Activated T-helper 2 cell treated with anti-CD3 and anti-CD28 coated beads, Interferon-gamma antibody, Interleukin-2, Interleukin-4, amounts not matched to agents 10 μg/mL and 5 μg/mL and 100 μg/mL, durations not matched to agents 14 hours and 24 hours and 36 hours (primary cell): ENCODE results near the gene PTGES3. TPM values are rescaled to one million over a fixed set of nuclear protein-coding genes. Genes with fewer than 3 reads are reported as not detected.

Experiments used
- DNase-seq: peaks from one replicate; pipeline ENCODE4 v3.0.0; 2021; ENCODE audit warnings: low spot score
- H3K27ac Mint-ChIP-seq: one replicate; pipeline ENCODE4 v1.8.0; 2021; ENCODE audit warnings: mixed read lengths
- H3K27me3 Mint-ChIP-seq: one replicate; pipeline ENCODE4 v1.8.0; 2021; ENCODE audit warnings: low read depth, mixed read lengths
- H3K36me3 Mint-ChIP-seq: one replicate; pipeline ENCODE4 v1.8.0; 2021; ENCODE audit warnings: low read depth, mixed read lengths
- H3K4me1 Mint-ChIP-seq: one replicate; pipeline ENCODE4 v1.8.0; 2021; ENCODE audit warnings: low read depth, mixed read lengths
- H3K4me3 Mint-ChIP-seq: one replicate; pipeline ENCODE4 v1.8.0; 2021; ENCODE audit warnings: low read depth, mild to moderate bottlenecking, moderate library complexity, mixed read lengths
- H3K9me3 Mint-ChIP-seq: one replicate; pipeline ENCODE4 v1.8.0; 2021; ENCODE audit warnings: mixed read lengths
- intact Hi-C: fragments of 100-400 bp; cut with micrococcal nuclease; formaldehyde crosslinking; loops from one replicate; pipeline ENCODE4 v1.15.1; 2023
- total RNA-seq: library from RNA; stranded (reverse); gene quantifications from 2 replicates; pipeline ENCODE4 v1.2.3, GENCODE V29; 2022

Gene PTGES3
- total RNA-seq, 1 donor from 2014 or later = 293 TPM

DNA sequence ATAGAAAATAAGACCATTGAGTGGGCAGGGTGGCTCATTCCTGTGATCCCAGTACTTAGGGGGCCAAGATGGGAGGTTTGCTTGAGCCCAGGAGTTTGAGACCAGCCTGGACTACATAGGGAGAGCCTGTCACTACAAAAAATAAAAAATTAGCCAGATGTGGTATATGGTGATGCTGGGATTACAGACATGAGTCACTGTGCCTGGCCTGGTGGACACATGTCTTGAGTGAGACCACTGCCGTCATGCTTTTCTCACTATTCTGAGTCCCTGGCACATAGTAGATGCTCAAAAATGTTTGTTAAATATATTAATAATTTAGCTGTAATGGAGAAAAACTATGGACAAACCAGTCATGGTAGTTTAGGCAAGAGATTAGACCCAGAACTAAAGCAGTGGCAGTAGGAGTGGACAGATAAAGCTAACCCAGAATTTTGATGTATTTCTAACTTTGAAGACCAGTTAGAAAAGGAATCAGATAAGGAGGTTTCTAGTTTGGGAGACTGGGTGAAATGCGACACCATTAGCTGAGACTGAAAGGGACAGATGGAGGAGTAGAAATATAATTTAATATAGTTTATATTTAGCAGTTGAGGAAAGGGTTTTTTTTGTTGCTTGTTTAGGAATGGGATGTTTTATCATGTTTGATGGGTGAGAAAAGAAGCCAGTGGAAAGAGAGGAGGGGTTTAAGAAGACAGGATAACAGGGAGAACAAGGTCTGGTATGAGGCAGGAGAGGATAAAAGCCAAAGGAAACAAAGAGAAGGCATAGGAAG is 7.4 kb upstream of the PTGES3 start:
- intact Hi-C loops = no loop called here
- no peaks in the 10 kb centered on the region for H3K4me1 Mint-ChIP-seq
- no peak for DNase-seq
- no peaks in the 10 kb centered on the region for H3K36me3 Mint-ChIP-seq
- H3K27me3 Mint-ChIP-seq = peaks cover 2% of the 10 kb centered on the region
- no peak overlapping the region for H3K27ac Mint-ChIP-seq
- no peak overlapping the region for H3K4me3 Mint-ChIP-seq
- no peaks in the 10 kb centered on the region for H3K9me3 Mint-ChIP-seq

DNA sequence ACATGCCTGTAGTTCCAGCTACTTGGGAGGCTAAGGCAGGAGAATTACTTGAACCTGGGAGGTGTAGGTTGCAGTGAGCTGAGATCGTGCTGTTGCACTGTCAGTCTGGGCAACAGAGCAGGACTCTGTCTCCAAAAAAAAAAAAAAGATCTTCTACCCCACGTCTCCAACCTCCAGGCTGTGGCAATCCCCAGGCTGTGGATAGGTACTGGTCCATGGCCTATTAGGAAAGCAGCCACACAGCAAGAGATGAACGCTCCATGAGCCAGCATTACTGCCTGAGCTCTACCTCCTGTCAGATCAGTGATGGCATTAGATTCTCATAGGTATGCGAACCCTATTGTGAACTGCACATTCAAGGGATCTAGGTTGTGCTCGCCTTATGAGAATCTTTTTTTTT is 6.1 kb upstream of the PTGES3 start:
- H3K27ac Mint-ChIP-seq = no peak overlapping the region
- no peak overlapping the region for H3K4me3 Mint-ChIP-seq
- no peaks in the 10 kb centered on the region for H3K4me1 Mint-ChIP-seq
- H3K36me3 Mint-ChIP-seq = no peaks in the 10 kb centered on the region
- H3K27me3 Mint-ChIP-seq = peaks cover 2% of the 10 kb centered on the region
- intact Hi-C loops = no loop called here
- no peaks in the 10 kb centered on the region for H3K9me3 Mint-ChIP-seq
- no peak for DNase-seq

DNA sequence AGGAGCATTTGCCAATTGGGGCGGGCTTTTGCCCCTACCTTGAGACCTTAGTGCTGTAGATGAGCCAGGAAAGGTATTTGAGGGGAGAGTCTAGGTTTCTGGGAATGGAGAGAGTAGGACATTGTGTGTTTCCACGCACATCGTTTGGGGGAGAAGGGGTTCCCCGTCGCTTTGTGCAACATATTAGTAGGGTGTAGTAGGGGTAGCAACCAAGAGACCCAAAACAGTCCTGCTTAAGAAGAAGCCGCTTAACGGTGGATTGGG is 694 bp upstream of the PTGES3 start:
- H3K4me1 Mint-ChIP-seq = peaks cover 20% of the 10 kb centered on the region

DNA sequence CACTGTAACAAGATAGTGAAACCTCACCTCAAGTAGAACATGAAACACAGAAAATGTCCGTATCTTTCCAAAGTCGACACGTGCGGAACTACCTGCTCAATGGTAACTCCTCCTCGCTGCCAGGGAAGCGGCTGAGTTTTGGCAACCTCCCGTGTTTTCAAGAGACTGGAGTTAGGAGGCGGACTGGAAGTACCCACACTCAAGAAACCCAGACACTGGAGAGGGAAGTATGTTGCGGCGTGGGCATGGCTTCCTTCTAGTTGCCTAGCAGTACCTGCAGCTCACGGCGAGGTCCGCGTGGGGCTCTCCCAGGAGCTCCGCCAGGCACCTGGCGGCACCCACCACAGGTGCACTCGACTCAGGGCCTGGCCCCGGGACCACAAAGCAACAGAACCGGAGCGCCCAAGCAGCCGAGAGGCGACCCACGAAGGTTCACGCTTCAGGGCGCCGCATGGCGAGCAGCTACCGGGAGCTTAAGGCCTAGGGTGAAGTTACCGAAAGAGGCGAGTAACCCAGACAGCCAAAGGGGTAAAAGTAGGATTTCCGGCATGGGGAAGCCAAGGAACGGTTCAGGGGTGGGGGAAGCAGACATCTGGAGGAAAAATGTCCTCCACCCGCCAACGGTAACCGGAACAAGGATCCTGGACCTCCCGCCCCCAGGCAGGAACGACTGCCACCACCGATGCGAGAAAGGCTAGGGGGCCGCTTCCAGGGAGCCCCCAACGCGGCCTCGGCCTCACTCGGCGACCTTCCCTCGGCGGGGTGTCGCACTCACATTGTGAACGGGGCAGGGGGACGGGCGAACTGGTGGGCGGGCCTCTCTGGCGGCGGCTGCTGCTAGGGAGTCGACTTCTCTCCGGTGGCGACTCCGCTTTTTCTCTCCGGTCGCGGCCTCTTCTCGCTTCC is 608 bp downstream of the PTGES3 start:
- H3K4me3 Mint-ChIP-seq = peak overlapping the region; percentile 100
- H3K36me3 Mint-ChIP-seq = peaks cover 44% of the 10 kb centered on the region
- intact Hi-C loops = loop anchor here (1.0 to 2.0 kb wide), 6 partner anchors 38 to 791 kb away; partner anchors contain the start of genes ARHGAP9, NACA and PRIM1

More for the DNA sequence above, 694 bp upstream of the PTGES3 start:
- Mint-ChIP-seq H3K27ac (peak overlapping the region; percentile 98), H3K36me3 (peaks cover 35% of the 10 kb centered on the region), H3K9me3 (no peaks in the 10 kb centered on the region), H3K27me3 (no peaks in the 10 kb centered on the region), H3K4me3 (peak overlapping the region; percentile 100)
- intact Hi-C loops = loop anchor here (1.0 to 2.0 kb wide), 5 partner anchors 37 to 400 kb away; partner anchors contain the start of genes NACA and PRIM1
- DNase-seq = no peak

DNA sequence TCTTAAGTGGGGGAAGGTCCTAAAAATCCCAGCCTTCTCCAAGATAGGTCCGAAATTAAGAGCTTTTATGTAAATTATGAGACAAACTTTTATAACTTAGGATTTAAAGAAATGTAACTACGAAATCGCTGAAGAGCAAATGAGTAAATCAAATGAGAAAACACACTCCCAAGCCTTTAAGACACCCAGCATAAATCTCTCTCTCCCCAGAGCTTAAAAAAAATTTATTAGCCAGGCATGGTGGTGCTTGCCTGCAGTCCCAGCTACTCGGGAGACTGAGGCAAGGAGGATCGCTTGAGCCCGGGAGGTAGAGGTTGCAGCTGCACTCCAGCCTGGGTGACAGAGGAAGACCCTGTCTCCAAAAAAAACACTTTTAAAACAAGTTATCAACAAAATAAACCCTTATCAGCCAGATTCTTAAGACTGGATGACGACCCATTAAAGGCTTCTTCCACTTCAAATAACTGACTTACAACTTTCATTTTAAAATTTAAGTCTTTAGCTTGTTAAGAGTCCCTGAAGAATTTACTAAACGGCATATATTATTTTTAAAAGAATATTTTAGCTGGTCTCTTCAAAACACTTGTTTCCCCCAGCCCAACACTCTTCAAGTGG is 3.2 kb downstream of the PTGES3 start:
- Mint-ChIP-seq H3K27me3 (no peaks in the 10 kb centered on the region), H3K9me3 (no peaks in the 10 kb centered on the region), H3K4me1 (peaks cover 29% of the 10 kb centered on the region), H3K4me3 (peak overlapping the region; percentile 83), H3K36me3 (peaks cover 62% of the 10 kb centered on the region), H3K27ac (peak overlapping the region; percentile 94)
- DNase-seq = no peak
- intact Hi-C loops = loop anchor here (1.0 kb wide), 1 partner anchor 40 kb away; the partner anchor contains the start of gene NACA

More for the DNA sequence above, 608 bp downstream of the PTGES3 start:
- H3K27me3 Mint-ChIP-seq = no peaks in the 10 kb centered on the region
- peaks cover 22% of the 10 kb centered on the region for H3K4me1 Mint-ChIP-seq
- H3K9me3 Mint-ChIP-seq = no peaks in the 10 kb centered on the region
- DNase-seq = peak; percentile 49
- H3K27ac Mint-ChIP-seq = peak overlapping the region; percentile 98

DNA sequence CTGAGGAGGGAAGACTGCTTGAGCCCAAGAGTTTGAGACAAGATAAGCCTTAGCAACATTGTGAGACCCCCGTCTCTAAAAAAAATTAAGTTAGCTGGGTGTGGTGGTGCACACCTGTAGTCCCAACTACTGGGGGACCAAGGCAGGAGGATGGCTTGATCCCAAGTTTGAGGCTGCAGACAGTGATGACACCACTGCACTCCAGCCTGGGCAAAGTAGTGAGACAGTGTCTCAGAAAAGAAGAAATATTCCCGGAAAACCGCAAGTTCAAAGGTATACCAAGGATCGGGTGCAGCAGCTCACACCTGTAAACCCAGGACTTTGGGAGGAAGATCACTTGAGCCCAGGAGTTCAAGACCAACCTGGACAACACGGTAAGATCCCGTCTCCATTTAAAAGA is 5.8 kb downstream of the PTGES3 start:
- no peak for DNase-seq
- intact Hi-C loops = no loop called here
- Mint-ChIP-seq H3K9me3 (no peaks in the 10 kb centered on the region), H3K4me1 (peaks cover 40% of the 10 kb centered on the region), H3K27me3 (no peaks in the 10 kb centered on the region), H3K27ac (peak overlapping the region; percentile 52), H3K4me3 (peak overlapping the region; percentile 52), H3K36me3 (peaks cover 76% of the 10 kb centered on the region)

DNA sequence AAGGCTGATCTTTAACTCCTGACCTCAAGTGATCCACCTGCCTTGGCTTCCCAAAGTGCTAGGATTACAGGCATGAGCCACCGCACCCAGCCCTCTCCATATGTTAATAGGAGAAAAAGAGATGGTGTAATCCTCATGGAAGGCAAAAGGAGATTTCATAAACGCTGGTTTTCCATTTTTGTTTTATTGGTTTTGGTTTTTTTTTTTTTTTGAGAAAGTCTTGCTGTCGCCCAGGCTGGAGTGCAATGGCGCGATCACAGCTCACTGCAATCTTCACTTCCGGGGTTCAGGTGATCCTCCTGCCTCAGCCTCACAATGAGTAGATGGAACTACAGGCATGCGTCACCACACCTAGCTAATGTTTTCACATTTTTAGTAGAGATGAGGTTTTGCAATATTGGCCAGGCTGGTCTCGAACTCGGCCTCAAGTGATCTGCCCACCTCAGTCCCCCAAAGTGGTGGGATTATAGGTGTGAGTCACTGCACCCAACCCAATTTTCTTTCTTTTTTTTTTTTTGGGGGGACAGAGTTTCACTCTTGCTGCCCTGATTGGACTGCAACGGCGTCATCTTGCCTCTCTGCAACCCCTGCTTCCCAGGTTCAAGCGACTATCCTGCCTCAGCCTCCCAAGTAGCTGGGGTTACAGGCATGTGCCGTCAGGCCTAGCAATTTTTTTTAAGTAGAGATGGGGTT is 8.1 kb downstream of the PTGES3 start:
- no peaks in the 10 kb centered on the region for H3K27me3 Mint-ChIP-seq
- no peak for DNase-seq
- peaks cover 65% of the 10 kb centered on the region for H3K36me3 Mint-ChIP-seq
- peaks cover 45% of the 10 kb centered on the region for H3K4me1 Mint-ChIP-seq
- intact Hi-C loops = no loop called here
- H3K27ac Mint-ChIP-seq = peak overlapping the region; percentile 48
- no peak overlapping the region for H3K4me3 Mint-ChIP-seq
- H3K9me3 Mint-ChIP-seq = no peaks in the 10 kb centered on the region

DNA sequence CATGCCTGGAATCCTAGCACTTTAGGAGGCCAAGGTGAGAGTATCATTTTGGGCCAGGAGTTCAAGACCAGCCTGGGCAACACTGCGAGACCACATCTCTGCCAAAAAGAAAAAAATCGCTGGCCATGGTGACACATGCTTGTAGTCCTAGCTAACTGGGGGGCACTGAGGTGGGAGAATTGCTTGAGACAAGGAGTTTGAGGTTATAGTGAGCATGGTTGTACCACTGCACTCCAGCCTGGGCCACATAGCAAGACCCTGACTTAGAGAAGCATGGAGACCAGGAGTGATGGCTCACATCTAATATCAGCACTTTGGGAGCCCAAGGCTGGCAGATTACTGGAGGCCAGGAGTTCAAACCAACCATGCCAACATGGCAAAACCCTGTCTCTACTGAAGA is 9.2 kb downstream of the PTGES3 start:
- Mint-ChIP-seq H3K9me3 (no peaks in the 10 kb centered on the region), H3K36me3 (peaks cover 58% of the 10 kb centered on the region), H3K27me3 (no peaks in the 10 kb centered on the region), H3K4me3 (no peak overlapping the region), H3K27ac (peak overlapping the region; percentile 7), H3K4me1 (peaks cover 34% of the 10 kb centered on the region)
- intact Hi-C loops = no loop called here
- DNase-seq = no peak

DNA sequence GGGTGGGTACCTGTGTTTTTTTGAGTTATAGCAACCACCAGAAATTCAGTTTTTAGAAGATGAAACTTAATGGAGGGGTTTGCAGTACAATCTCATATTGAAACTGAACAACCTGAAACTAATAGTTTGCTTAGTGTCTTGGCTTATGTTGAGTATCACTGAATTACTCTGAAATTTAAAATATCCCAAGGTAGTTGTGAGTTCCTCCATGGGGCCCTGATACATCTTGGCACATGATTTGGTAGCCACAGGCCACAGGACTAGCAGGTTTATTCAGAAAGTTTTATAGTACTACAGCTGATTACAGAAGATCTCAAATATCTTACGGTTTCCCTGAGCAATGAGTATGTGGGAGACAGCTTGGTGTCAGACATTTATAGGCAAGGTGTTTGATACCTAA is 10.4 kb downstream of the PTGES3 start:
- no peak for DNase-seq
- H3K4me1 Mint-ChIP-seq = peaks cover 35% of the 10 kb centered on the region
- H3K9me3 Mint-ChIP-seq = no peaks in the 10 kb centered on the region
- intact Hi-C loops = no loop called here
- no peaks in the 10 kb centered on the region for H3K27me3 Mint-ChIP-seq
- H3K4me3 Mint-ChIP-seq = no peak overlapping the region
- H3K36me3 Mint-ChIP-seq = peaks cover 58% of the 10 kb centered on the region
- H3K27ac Mint-ChIP-seq = peak overlapping the region; percentile 67

DNA sequence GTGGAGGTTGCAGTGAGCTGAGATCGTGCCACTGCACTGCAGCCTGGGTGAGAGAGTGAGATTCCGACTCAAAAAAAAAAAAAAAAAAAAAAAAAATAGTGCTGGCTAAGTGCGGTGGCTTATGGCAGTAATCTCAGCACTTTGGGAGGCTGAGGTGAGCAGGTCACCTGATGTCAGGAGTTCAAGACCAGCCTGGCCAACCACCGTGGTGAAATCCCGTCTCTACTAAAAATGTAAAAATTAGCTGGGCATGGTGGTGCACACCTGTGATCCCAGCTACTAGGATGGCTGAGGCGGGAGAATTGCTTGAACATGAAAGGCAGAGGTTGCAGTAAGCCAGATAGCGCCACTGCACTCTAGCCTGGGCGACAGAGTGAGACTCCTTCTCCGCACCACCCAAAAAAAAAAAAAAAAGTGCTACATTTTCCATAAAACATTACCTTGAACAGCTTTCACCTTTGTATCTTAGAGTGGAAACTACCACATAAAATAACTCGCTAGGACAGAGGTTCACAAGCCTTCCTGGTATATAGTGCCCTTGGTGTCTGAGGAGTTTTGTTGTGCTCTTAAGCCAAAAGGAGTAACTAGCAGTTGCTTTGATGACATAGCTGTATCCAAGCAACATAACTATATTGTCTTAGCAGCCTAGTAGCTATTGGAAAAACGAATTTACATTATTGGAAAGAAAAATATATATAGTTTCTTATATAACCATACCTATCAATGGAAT is 11.1 kb downstream of the PTGES3 start:
- H3K27me3 Mint-ChIP-seq = no peaks in the 10 kb centered on the region
- H3K4me1 Mint-ChIP-seq = peaks cover 33% of the 10 kb centered on the region
- H3K36me3 Mint-ChIP-seq = peaks cover 58% of the 10 kb centered on the region
- H3K27ac Mint-ChIP-seq = peak overlapping the region; percentile 63
- H3K9me3 Mint-ChIP-seq = no peaks in the 10 kb centered on the region
- DNase-seq = no peak
- intact Hi-C loops = no loop called here
- no peak overlapping the region for H3K4me3 Mint-ChIP-seq

DNA sequence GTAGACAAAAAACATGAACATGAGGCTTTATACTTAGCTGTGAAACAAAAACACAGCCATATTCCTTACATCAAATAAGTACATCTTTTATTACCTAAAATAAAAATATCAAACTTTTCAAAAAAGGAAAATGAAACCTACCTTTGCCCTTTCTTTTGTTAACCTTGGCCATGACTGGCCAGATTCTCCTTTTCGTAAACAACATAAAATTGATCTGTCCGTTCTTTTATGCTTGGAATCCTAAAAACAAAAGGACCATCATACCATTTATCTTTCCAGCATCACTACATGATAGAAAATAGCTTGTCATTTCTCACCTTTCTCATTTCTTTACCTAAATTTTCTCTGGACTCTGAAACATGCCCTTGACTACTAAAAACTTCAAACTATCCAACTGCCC is 16.5 kb downstream of the PTGES3 start:
- peaks cover 70% of the 10 kb centered on the region for H3K36me3 Mint-ChIP-seq
- H3K4me3 Mint-ChIP-seq = no peak overlapping the region
- H3K27me3 Mint-ChIP-seq = no peaks in the 10 kb centered on the region
- no peak overlapping the region for H3K27ac Mint-ChIP-seq
- H3K9me3 Mint-ChIP-seq = no peaks in the 10 kb centered on the region
- DNase-seq = no peak
- peaks cover 32% of the 10 kb centered on the region for H3K4me1 Mint-ChIP-seq
- intact Hi-C loops = no loop called here

DNA sequence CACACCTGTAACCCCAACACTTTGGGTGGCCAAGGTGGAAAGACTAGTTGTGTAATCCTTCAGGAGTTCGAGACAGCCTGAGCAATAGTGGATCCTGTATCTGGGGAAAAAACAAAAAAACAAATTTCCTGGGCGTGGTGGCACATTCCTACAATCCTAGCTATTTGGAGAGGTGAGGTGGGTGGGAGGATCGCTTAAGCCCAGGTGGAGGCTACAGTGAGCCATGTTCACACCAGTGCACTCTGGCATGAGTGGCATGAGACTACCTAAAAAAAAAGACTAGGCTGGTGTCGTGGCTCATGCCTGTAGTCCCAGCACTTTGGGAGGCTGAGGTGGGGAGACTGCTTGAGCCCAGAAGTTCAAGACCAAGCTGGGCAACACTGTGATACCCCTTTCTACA is 17.2 kb downstream of the PTGES3 start:
- Mint-ChIP-seq H3K36me3 (peaks cover 73% of the 10 kb centered on the region), H3K4me3 (no peak overlapping the region), H3K27ac (no peak overlapping the region), H3K4me1 (peaks cover 30% of the 10 kb centered on the region), H3K27me3 (no peaks in the 10 kb centered on the region), H3K9me3 (no peaks in the 10 kb centered on the region)
- intact Hi-C loops = no loop called here
- DNase-seq = no peak
